Measurements from ENCODE around the gene SMYD4. TPM values are rescaled to one million over a fixed set of nuclear protein-coding genes. Genes with fewer than 3 reads are reported as not detected.
"Not testable (repeated sequence)": the region's sequence is repeated elsewhere in the genome, so short reads cannot be mapped to it uniquely, and the experiment has no call there.

Gene SMYD4
- total RNA-seq, 1 donor from 2014 or later, result 28.4 TPM

DNA sequence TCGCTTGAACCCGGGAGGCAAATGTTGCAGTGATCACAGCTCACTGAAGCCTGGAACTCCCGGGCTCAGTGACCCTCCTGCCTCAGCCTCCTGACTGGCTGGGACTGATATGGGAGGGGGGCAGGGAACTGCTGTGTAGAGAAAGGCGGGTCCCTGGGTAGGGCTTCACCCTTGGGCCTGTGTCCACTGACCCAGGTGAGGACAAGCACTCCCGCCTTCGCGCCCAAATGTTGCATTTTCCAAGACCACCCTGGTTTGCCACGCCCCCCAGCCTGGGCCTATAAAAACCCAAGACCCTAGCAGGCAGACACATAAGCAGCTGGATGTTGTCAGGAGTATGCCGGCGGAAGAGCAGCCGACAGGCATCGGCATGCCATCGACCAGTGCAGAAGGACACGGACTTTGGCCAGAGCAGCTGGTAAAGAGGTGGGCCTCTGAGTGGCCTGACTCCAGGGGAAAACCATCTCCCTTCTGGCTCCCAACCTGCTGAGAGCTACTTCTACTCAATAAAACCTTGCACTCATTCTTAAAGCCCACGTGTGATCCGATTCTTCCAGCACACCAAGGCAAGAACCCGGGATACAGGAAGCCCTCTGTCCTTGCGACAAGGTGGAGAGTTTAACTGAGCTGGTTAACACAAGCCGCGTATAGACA, 19.1 kb downstream of the SMYD4 start:
- Mint-ChIP-seq H3K4me1 (ENCODE audit: low read depth) (no peaks in the 10 kb centered on the region), H3K27ac (no peak overlapping the region), H3K9me3 (no peaks in the 10 kb centered on the region), H3K36me3 (ENCODE audit: low read depth) (peaks cover 4% of the 10 kb centered on the region), H3K4me3 (no peak overlapping the region), H3K27me3 (ENCODE audit: insufficient read depth) (no peaks in the 10 kb centered on the region)
- intact Hi-C loops (cut with micrococcal nuclease), result no loop called here
- DNase-seq (ENCODE audit: low spot score), result no peak

GRCh38 chr17:1809815-1810214, 19.9 kb downstream of the SMYD4 start:
- H3K9me3 Mint-ChIP-seq; H3K27ac Mint-ChIP-seq; H3K36me3 Mint-ChIP-seq (ENCODE audit: low read depth); DNase-seq (ENCODE audit: low spot score); H3K4me3 Mint-ChIP-seq; H3K27me3 Mint-ChIP-seq (ENCODE audit: insufficient read depth); H3K4me1 Mint-ChIP-seq (ENCODE audit: low read depth); intact Hi-C loops (cut with micrococcal nuclease): not testable (repeated sequence)

DNA sequence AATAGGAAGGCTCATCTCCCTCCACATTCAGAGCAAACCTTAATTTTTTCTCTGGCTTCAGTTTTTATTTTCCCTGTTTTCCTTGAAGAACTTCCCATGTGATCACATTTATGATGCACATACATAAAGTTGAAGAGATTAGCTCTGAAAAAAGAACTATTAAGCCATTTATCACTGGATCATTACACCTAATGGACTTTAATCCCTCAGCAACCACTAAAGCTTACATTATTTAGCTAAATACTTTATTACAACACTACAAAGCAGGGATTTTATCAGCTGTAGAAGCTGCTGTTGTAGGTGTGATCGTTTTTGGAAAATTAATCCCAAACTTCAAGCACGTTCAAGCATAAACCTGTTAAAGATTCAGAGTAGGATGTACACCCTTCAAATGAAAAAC, 21.1 kb downstream of the SMYD4 start:
- DNase-seq (ENCODE audit: low spot score), result no peak
- Mint-ChIP-seq H3K9me3 (no peaks in the 10 kb centered on the region), H3K27me3 (ENCODE audit: insufficient read depth) (no peaks in the 10 kb centered on the region), H3K4me3 (no peak overlapping the region), H3K4me1 (ENCODE audit: low read depth) (no peaks in the 10 kb centered on the region), H3K36me3 (ENCODE audit: low read depth) (peaks cover 12% of the 10 kb centered on the region), H3K27ac (no peak overlapping the region)
- intact Hi-C loops (cut with micrococcal nuclease), result no loop called here

DNA sequence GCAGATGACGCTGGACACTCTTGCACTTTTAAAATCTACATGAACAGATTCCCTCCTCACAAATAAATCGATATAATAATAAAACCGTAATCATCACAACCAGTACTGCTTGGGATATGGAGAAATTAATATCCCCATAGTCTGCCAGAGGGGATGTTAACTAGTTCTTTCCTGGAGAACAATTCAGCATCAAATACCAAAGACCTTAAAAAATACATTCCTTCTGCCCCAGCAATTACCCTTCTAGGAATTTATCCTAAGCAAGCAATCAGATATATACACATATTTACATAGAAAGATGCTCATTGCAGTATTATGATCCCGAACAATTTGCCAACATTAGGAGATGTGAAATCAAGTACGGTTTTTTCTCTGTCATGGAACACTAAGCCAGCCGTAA, 21.8 kb downstream of the SMYD4 start:
- H3K9me3 Mint-ChIP-seq, result no peaks in the 10 kb centered on the region
- H3K27me3 Mint-ChIP-seq (ENCODE audit: insufficient read depth), result no peaks in the 10 kb centered on the region
- no peak overlapping the region for H3K27ac Mint-ChIP-seq
- no peak for DNase-seq (ENCODE audit: low spot score)
- H3K4me3 Mint-ChIP-seq, result no peak overlapping the region
- peaks cover 12% of the 10 kb centered on the region for H3K36me3 Mint-ChIP-seq (ENCODE audit: low read depth)
- no peaks in the 10 kb centered on the region for H3K4me1 Mint-ChIP-seq (ENCODE audit: low read depth)
- intact Hi-C loops (cut with micrococcal nuclease), result no loop called here

DNA sequence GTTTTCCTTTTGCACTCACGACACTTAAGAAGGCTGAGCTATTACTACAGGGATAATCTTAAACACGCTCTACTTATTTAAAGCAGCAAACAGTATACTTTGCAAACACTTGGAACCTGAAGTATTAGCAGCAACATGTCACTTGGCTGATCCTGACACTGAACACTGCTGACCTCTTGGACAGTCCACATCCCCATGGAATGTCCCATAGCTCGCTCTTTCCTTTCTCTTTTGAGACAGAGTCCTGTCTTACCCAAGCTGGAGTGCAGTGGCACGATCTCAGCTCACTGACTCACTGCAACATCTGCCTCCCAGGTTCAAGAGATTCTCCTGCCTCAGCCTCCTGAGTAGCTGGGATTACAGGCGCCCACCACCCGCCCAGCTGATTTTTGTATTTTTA, 26.4 kb downstream of the SMYD4 start:
- peak overlapping the region; percentile 44 for H3K27ac Mint-ChIP-seq
- no peak for DNase-seq (ENCODE audit: low spot score)
- H3K4me3 Mint-ChIP-seq, result no peak overlapping the region
- H3K9me3 Mint-ChIP-seq, result no peaks in the 10 kb centered on the region
- H3K4me1 Mint-ChIP-seq (ENCODE audit: low read depth), result no peaks in the 10 kb centered on the region
- intact Hi-C loops (cut with micrococcal nuclease), result no loop called here
- peaks cover 13% of the 10 kb centered on the region for H3K36me3 Mint-ChIP-seq (ENCODE audit: low read depth)
- H3K27me3 Mint-ChIP-seq (ENCODE audit: insufficient read depth), result no peaks in the 10 kb centered on the region

DNA sequence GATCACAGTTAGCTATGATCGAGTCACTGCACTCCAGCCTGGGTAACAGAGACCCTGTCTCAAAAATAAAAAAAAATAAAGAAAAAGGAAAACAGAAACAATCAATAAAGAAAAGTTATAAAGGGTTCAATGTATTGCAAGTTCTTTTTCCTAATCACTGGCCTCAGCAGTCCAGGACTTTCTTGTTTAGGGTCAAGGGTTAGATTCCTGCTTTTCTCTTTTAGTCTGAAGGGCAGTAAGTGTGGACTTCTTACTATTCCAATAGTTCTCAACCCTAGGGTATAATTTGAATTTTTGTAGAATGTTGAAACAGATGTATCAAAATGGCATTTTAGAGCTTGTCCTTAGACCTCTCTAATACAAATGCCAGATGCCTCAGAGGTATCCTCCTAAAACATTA, 27.3 kb downstream of the SMYD4 start:
- DNase-seq (ENCODE audit: low spot score), result no peak
- intact Hi-C loops (cut with micrococcal nuclease), result no loop called here
- Mint-ChIP-seq H3K27ac (no peak overlapping the region), H3K36me3 (ENCODE audit: low read depth) (peaks cover 14% of the 10 kb centered on the region), H3K4me1 (ENCODE audit: low read depth) (peaks cover 2% of the 10 kb centered on the region), H3K9me3 (no peaks in the 10 kb centered on the region), H3K27me3 (ENCODE audit: insufficient read depth) (no peaks in the 10 kb centered on the region), H3K4me3 (no peak overlapping the region)

DNA sequence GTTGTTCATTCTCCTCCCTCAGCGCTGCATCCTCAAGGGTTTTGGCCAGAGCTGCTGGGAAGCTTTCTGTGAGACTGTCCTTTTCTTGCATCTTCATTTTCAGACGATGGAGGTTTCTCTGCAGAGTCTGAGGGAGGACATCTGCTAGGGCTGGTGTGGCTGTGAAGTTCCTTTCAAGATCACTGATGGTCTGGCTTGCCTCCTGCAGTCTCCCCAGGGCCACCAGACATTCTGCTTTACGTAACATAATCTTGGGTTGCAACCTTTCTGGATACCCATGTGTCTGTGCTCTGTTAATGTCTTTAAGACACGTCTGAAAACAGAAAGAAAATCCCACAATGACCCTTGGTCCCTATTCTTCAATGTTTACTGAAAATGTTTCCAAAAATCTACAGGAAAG, 29.0 kb downstream of the SMYD4 start:
- no peak overlapping the region for H3K27ac Mint-ChIP-seq
- intact Hi-C loops (cut with micrococcal nuclease), result no loop called here
- DNase-seq (ENCODE audit: low spot score), result no peak
- peaks cover 15% of the 10 kb centered on the region for H3K36me3 Mint-ChIP-seq (ENCODE audit: low read depth)
- H3K27me3 Mint-ChIP-seq (ENCODE audit: insufficient read depth), result no peaks in the 10 kb centered on the region
- H3K9me3 Mint-ChIP-seq, result no peaks in the 10 kb centered on the region
- H3K4me1 Mint-ChIP-seq (ENCODE audit: low read depth), result peaks cover 9% of the 10 kb centered on the region
- no peak overlapping the region for H3K4me3 Mint-ChIP-seq

GRCh38 chr17:1800240-1800639, 29.5 kb downstream of the SMYD4 start:
- intact Hi-C loops (cut with micrococcal nuclease), result no loop called here
- H3K9me3 Mint-ChIP-seq, result no peaks in the 10 kb centered on the region

GRCh38 chr17:1797846-1798245, 31.9 kb downstream of the SMYD4 start:
- DNase-seq (ENCODE audit: low spot score); H3K27me3 Mint-ChIP-seq (ENCODE audit: insufficient read depth); intact Hi-C loops (cut with micrococcal nuclease); H3K9me3 Mint-ChIP-seq; H3K4me3 Mint-ChIP-seq; H3K4me1 Mint-ChIP-seq (ENCODE audit: low read depth); H3K36me3 Mint-ChIP-seq (ENCODE audit: low read depth); H3K27ac Mint-ChIP-seq: not testable (repeated sequence)

More at GRCh38 chr17:1800240-1800639, 29.5 kb downstream of the SMYD4 start:
- no peak for DNase-seq (ENCODE audit: low spot score)
- no peak overlapping the region for H3K4me3 Mint-ChIP-seq
- no peaks in the 10 kb centered on the region for H3K27me3 Mint-ChIP-seq (ENCODE audit: insufficient read depth)
- peaks cover 15% of the 10 kb centered on the region for H3K36me3 Mint-ChIP-seq (ENCODE audit: low read depth)
- H3K27ac Mint-ChIP-seq, result no peak overlapping the region
- peaks cover 9% of the 10 kb centered on the region for H3K4me1 Mint-ChIP-seq (ENCODE audit: low read depth)

GRCh38 chr17:1797323-1797722, 32.4 kb downstream of the SMYD4 start:
- Mint-ChIP-seq H3K9me3 (no peaks in the 10 kb centered on the region), H3K4me1 (ENCODE audit: low read depth) (peaks cover 9% of the 10 kb centered on the region), H3K36me3 (ENCODE audit: low read depth) (peaks cover 9% of the 10 kb centered on the region), H3K27ac (peak overlapping the region; percentile 40), H3K27me3 (ENCODE audit: insufficient read depth) (no peaks in the 10 kb centered on the region), H3K4me3 (no peak overlapping the region)
- no peak for DNase-seq (ENCODE audit: low spot score)
- intact Hi-C loops (cut with micrococcal nuclease), result no loop called here

DNA sequence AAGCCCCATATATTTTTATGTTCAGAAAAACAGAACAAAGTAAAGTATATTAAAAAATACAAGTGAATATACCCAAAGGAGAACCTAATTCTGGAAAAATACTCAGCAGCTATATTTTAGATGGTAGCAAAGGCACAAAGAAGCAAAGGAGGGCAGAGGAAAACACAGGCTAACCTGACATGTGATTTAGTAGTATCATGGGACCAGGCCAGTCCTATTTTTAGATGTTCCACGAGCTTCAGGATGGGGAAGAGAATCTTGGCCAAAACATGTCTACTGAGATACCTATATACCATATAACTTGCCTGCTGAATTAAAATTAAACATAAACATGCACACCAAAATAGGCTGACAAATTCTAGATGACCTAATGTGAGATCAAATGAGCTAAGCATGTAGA, 32.9 kb downstream of the SMYD4 start:
- H3K27ac Mint-ChIP-seq, result no peak overlapping the region
- peaks cover 9% of the 10 kb centered on the region for H3K4me1 Mint-ChIP-seq (ENCODE audit: low read depth)

DNA sequence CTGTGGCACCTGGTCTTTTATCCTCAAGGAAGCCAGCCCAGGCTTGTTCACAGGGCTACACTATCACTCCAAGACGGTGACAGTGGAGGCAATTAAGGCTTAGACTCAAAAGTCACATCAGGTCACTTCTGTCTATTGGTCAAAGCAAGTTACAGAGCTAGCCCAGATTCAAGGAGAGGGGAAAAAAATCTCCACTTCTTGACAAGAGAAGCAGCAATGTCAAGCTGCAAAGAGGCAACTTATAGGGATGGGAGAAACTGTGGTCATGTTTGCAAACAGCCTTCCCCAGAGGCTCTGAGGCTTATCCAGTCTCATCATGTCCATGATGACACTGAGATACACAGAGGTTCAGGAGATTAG, 36.3 kb downstream of the SMYD4 start:
- Mint-ChIP-seq H3K9me3 (no peaks in the 10 kb centered on the region), H3K4me3 (no peak overlapping the region), H3K27me3 (ENCODE audit: insufficient read depth) (no peaks in the 10 kb centered on the region), H3K4me1 (ENCODE audit: low read depth) (peaks cover 9% of the 10 kb centered on the region), H3K36me3 (ENCODE audit: low read depth) (peaks cover 4% of the 10 kb centered on the region), H3K27ac (no peak overlapping the region)
- intact Hi-C loops (cut with micrococcal nuclease), result no loop called here
- no peak for DNase-seq (ENCODE audit: low spot score)

More for the DNA sequence above, 32.9 kb downstream of the SMYD4 start:
- DNase-seq (ENCODE audit: low spot score), result no peak
- H3K36me3 Mint-ChIP-seq (ENCODE audit: low read depth), result peaks cover 9% of the 10 kb centered on the region
- no peaks in the 10 kb centered on the region for H3K27me3 Mint-ChIP-seq (ENCODE audit: insufficient read depth)
- no peaks in the 10 kb centered on the region for H3K9me3 Mint-ChIP-seq
- intact Hi-C loops (cut with micrococcal nuclease), result no loop called here
- no peak overlapping the region for H3K4me3 Mint-ChIP-seq

DNA sequence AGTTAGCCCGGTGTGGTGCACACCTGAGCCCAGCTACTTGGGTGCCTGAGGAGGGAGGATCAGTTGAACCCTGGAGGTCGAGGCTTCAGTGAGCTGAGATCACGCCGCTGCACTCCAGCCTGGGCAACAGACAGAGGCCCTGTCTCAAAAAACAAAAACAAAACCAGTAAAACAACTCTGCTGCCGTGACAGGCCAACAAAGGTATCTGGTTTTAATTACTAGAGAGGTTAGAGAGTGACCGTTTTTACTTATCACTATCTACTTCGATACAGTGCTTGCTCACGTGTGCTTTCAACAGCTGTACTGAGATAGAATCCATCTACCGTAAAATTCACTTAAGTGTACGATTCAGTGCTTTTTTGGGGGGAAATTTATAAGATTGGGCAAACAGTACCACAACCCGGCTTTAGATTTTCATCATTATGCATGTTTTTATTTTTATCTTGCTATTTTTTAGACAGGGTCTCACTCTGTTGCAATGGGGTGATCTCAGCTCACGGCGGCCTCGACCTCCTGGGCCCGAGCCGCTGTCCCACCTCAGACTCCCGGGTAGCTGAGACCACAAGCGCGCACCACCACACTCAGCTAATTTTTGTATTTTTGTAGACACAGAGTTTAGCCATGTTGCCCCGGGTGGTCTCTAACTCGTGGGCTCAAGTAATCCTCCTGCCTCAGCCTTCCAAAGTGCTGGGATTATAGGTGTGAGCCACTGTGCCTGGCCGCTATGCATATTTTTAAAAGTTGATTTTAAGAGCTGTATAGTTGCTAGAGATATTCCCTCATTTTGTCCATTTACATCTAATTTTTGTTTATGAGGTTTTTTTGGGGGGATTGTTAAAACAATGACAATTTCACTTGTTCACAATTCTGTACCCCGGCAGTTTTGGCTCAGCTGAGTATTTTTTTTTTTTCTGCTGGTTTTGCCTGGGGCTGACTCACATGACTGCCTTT, 36.9 kb downstream of the SMYD4 start:
- Mint-ChIP-seq H3K27ac (no peak overlapping the region), H3K9me3 (no peaks in the 10 kb centered on the region), H3K36me3 (ENCODE audit: low read depth) (peaks cover 4% of the 10 kb centered on the region), H3K4me3 (no peak overlapping the region), H3K4me1 (ENCODE audit: low read depth) (peaks cover 9% of the 10 kb centered on the region), H3K27me3 (ENCODE audit: insufficient read depth) (no peaks in the 10 kb centered on the region)
- intact Hi-C loops (cut with micrococcal nuclease), result no loop called here
- DNase-seq (ENCODE audit: low spot score), result no peak

Measured in activated T-helper 1 cell treated with anti-CD3 and anti-CD28 coated beads, Interleukin-12 subunit alpha, Interleukin-12 subunit beta, Interleukin-2, Interleukin-4 antibody, amounts not matched to agents 30 ng/mL and 10 ng/mL and 1 ng/mL, durations not matched to agents 14 hours and 24 hours and 36 hours (primary cell).